ENCODE results near the gene USF2. TPM values are rescaled to one million over a fixed set of nuclear protein-coding genes. Genes with fewer than 3 reads are reported as not detected.

USF2 gene
- total RNA-seq, 4 donors from 2014 or later: 95.9 to 207 (median 140) TPM

- Histone ChIP-seq H3K36me3 (peaks cover 0 to 37% (median 11%) of the 10 kb centered on the region in 4 donors), H3K27ac (no peak overlapping the region)
- intact Hi-C loops (cut with DNase I; ENCODE audit: low total_unique reads): loop anchor here (5.0 to 10.0 kb wide), 2 partner anchors 223 to 225 kb away; partner anchors contain the start of gene KRTDAP
Observed at GRCh38 chr19:35272122-35272719, 3.5 kb downstream of the USF2 start.

DNA sequence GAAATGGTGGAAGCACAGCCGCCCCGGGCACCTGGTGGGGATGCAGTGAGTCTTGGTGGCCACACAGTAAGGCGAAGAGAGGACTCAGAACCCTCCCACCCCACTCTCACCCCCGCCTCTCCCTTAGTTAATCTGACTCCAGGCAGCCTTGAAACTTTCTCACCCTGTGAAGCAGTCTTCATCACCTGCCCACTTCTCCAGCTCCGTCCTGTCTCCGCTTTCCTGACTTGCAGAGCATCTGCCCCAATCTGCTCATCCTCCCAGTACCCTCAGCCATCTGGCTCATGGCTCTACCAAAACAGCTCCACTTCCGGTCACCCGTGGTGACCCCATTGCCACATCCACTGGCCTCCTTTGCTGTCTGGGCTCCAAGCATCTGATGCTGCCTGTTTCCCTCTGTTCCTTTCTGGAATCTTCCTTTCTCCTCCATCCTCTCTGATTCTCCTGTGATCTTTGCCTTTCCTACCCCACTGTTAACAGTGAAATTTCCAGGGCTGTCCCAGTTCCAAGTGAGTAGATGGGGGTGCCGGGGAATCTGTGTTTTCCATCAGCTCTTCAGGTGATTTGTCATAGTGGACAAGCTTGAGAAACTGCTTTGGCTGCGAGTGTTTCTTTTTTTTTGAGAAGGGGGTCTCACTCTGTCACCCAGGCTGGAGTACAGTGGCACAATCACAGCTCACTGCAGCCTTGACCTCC, 4.3 kb downstream of the USF2 start:
- peaks cover 0 to 41% (median 11%) of the 10 kb centered on the region in 4 donors for H3K36me3 ChIP-seq
- no peaks in the 10 kb centered on the region for H3K27me3 ChIP-seq
- WGBS, 2 donors (ENCODE audit: low coverage in 1 of 2): 81 to 82% methylated on average over 4 to 10 of the region's 10 CpGs
- DNase-seq: no peak
- in situ Hi-C loops (cut with MboI; ENCODE audit: low pct_ligation_motif_present in 1 of 4, low pct_unique_long_range_greater_than_20kb in 1 of 4, low sequenced_read_pairs in 3 of 4): no loop called here
- peaks cover 0 to 10% (median 7%) of the 10 kb centered on the region in 4 donors for H3K4me1 ChIP-seq
- H3K4me3 ChIP-seq: no peak overlapping the region
- H3K9me3 ChIP-seq: no peaks in the 10 kb centered on the region
- intact Hi-C loops (cut with DNase I; ENCODE audit: low total_unique reads): loop anchor here (5.0 to 10.0 kb wide), 2 partner anchors 222 to 226 kb away; partner anchors contain the start of gene KRTDAP
- no peak overlapping the region for H3K27ac ChIP-seq
- TF ChIP-seq EP300 (IDR thresholded peaks at IDR 0.05; ENCODE audit: low read depth) (no peak), POLR2A (IDR thresholded peaks at IDR 0.05) (no peak), POLR2AphosphoS5 (IDR thresholded peaks at IDR 0.05) (no peak)
- TF ChIP-seq, protein P1, sequence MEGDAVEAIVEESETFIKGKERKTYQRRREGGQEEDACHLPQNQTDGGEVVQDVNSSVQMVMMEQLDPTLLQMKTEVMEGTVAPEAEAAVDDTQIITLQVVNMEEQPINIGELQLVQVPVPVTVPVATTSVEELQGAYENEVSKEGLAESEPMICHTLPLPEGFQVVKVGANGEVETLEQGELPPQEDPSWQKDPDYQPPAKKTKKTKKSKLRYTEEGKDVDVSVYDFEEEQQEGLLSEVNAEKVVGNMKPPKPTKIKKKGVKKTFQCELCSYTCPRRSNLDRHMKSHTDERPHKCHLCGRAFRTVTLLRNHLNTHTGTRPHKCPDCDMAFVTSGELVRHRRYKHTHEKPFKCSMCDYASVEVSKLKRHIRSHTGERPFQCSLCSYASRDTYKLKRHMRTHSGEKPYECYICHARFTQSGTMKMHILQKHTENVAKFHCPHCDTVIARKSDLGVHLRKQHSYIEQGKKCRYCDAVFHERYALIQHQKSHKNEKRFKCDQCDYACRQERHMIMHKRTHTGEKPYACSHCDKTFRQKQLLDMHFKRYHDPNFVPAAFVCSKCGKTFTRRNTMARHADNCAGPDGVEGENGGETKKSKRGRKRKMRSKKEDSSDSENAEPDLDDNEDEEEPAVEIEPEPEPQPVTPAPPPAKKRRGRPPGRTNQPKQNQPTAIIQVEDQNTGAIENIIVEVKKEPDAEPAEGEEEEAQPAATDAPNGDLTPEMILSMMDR (IDR thresholded peaks at IDR 0.05): no peak

More at GRCh38 chr19:35272122-35272719, 3.5 kb downstream of the USF2 start:
- no peak overlapping the region for H3K4me3 ChIP-seq
- in situ Hi-C loops (cut with MboI; ENCODE audit: low pct_ligation_motif_present in 1 of 4, low pct_unique_long_range_greater_than_20kb in 1 of 4, low sequenced_read_pairs in 3 of 4): no loop called here
- H3K27me3 ChIP-seq: no peaks in the 10 kb centered on the region
- TF ChIP-seq, protein P1 (IDR thresholded peaks at IDR 0.05): no peak
- no peak for TF ChIP-seq POLR2A (IDR thresholded peaks at IDR 0.05)
- DNase-seq: no peak
- H3K9me3 ChIP-seq: no peaks in the 10 kb centered on the region
- H3K4me1 ChIP-seq: peaks cover 0 to 13% (median 8%) of the 10 kb centered on the region in 4 donors
- WGBS, 2 donors (ENCODE audit: low coverage in 1 of 2): 90% methylated on average over 4 to 16 of the region's 16 CpGs

GRCh38 chr19:35273686-35274259, 5.0 kb downstream of the USF2 start:
- no peak for DNase-seq
- in situ Hi-C loops (cut with MboI; ENCODE audit: low pct_ligation_motif_present in 1 of 4, low pct_unique_long_range_greater_than_20kb in 1 of 4, low sequenced_read_pairs in 3 of 4): no loop called here
- 78 to 79% methylated on average over 7 to 14 of the region's 14 CpGs for WGBS, 2 donors (ENCODE audit: low coverage in 1 of 2)
- TF ChIP-seq EP300 (IDR thresholded peaks at IDR 0.05; ENCODE audit: low read depth) (no peak), POLR2AphosphoS5 (IDR thresholded peaks at IDR 0.05) (no peak), POLR2A (IDR thresholded peaks at IDR 0.05) (no peak)
- TF ChIP-seq, protein P1 (IDR thresholded peaks at IDR 0.05): no peak
- Histone ChIP-seq H3K4me3 (no peak overlapping the region), H3K27me3 (no peaks in the 10 kb centered on the region), H3K36me3 (peaks cover 0 to 41% (median 11%) of the 10 kb centered on the region in 4 donors), H3K9me3 (no peaks in the 10 kb centered on the region), H3K27ac (no peak overlapping the region), H3K4me1 (peaks cover 0 to 10% (median 7%) of the 10 kb centered on the region in 4 donors)
- intact Hi-C loops (cut with DNase I; ENCODE audit: low total_unique reads): loop anchor here (5.0 to 10.0 kb wide), 2 partner anchors 221 to 226 kb away; partner anchors contain the start of gene KRTDAP

DNA sequence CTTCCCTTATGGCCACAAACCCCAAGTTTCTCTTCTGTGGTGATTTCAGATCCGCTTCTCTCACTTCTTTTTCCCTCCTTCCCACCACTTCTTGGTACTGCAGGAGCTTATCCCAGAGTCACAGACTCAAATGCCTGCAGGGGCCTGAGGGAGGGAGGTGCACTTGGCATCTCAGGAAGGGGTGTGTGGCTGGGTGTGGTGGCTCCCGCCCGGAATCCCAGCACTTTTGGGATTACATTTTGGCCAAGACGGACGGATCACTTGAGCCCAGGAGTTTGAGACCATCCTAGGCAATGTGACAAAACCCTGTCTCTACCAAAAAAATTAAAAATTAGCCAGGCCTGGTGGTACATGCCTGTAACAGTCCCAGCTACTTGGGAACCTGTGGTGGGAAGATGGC, 5.6 kb downstream of the USF2 start:
- intact Hi-C loops (cut with DNase I; ENCODE audit: low total_unique reads): loop anchor here (5.0 to 10.0 kb wide), 2 partner anchors 220 to 227 kb away; partner anchors contain the start of gene KRTDAP
- no peak overlapping the region for H3K4me3 ChIP-seq
- in situ Hi-C loops (cut with MboI; ENCODE audit: low pct_ligation_motif_present in 1 of 4, low pct_unique_long_range_greater_than_20kb in 1 of 4, low sequenced_read_pairs in 3 of 4): no loop called here
- no peaks in the 10 kb centered on the region for H3K27me3 ChIP-seq
- H3K9me3 ChIP-seq: no peaks in the 10 kb centered on the region
- peaks cover 0 to 47% (median 11%) of the 10 kb centered on the region in 4 donors for H3K36me3 ChIP-seq
- H3K27ac ChIP-seq: no peak overlapping the region
- peaks cover 0 to 10% (median 7%) of the 10 kb centered on the region in 4 donors for H3K4me1 ChIP-seq
- TF ChIP-seq POLR2AphosphoS5 (IDR thresholded peaks at IDR 0.05) (no peak), EP300 (IDR thresholded peaks at IDR 0.05; ENCODE audit: low read depth) (no peak), POLR2A (IDR thresholded peaks at IDR 0.05) (no peak)
- TF ChIP-seq, protein P1 (IDR thresholded peaks at IDR 0.05): no peak
- DNase-seq: no peak
- WGBS, 2 donors (ENCODE audit: low coverage in 1 of 2): 86 to 100% methylated on average over 3 to 5 of the region's 5 CpGs
